Measurements from ENCODE around the gene LRRC45.

Gene LRRC45

GRCh38 chr17:82014432-82014831 lies 8.7 kb upstream of the LRRC45 start:
- peaks cover 6% of the 10 kb centered on the region for H3K4me1 ChIP-seq (ENCODE audit: control insufficient read depth, insufficient read depth, low read length)
- no peak overlapping the region for H3K4me3 ChIP-seq (ENCODE audit: low read length)
- H3K27me3 ChIP-seq (ENCODE audit: control insufficient read depth, insufficient read depth, low read length) = no peaks in the 10 kb centered on the region
- no peak overlapping the region for H3K27ac ChIP-seq (ENCODE audit: low read depth, low read length)
- no peaks in the 10 kb centered on the region for H3K36me3 ChIP-seq (ENCODE audit: control insufficient read depth, insufficient read depth, low read length)
- H3K9ac ChIP-seq (ENCODE audit: low read length) = no peak overlapping the region

GRCh38 chr17:82014971-82015310 lies 8.2 kb upstream of the LRRC45 start:
- Histone ChIP-seq H3K4me1 (ENCODE audit: control insufficient read depth, insufficient read depth, low read length) (peaks cover 6% of the 10 kb centered on the region), H3K36me3 (ENCODE audit: control insufficient read depth, insufficient read depth, low read length) (no peaks in the 10 kb centered on the region), H3K27ac (ENCODE audit: low read depth, low read length) (no peak overlapping the region), H3K4me3 (ENCODE audit: low read length) (no peak overlapping the region), H3K9ac (ENCODE audit: low read length) (no peak overlapping the region), H3K27me3 (ENCODE audit: control insufficient read depth, insufficient read depth, low read length) (no peaks in the 10 kb centered on the region)

GRCh38 chr17:82015311-82015971 lies 7.7 kb upstream of the LRRC45 start:
- H3K36me3 ChIP-seq (ENCODE audit: control insufficient read depth, insufficient read depth, low read length) = no peaks in the 10 kb centered on the region
- no peak overlapping the region for H3K4me3 ChIP-seq (ENCODE audit: low read length)
- peaks cover 6% of the 10 kb centered on the region for H3K4me1 ChIP-seq (ENCODE audit: control insufficient read depth, insufficient read depth, low read length)
- H3K9ac ChIP-seq (ENCODE audit: low read length) = no peak overlapping the region
- H3K27ac ChIP-seq (ENCODE audit: low read depth, low read length) = no peak overlapping the region
- H3K27me3 ChIP-seq (ENCODE audit: control insufficient read depth, insufficient read depth, low read length) = no peaks in the 10 kb centered on the region

- no peak overlapping the region for H3K27ac ChIP-seq (ENCODE audit: low read depth, low read length)
- no peaks in the 10 kb centered on the region for H3K36me3 ChIP-seq (ENCODE audit: control insufficient read depth, insufficient read depth, low read length)
- H3K27me3 ChIP-seq (ENCODE audit: control insufficient read depth, insufficient read depth, low read length) = no peaks in the 10 kb centered on the region
- no peak overlapping the region for H3K4me3 ChIP-seq (ENCODE audit: low read length)
- H3K4me1 ChIP-seq (ENCODE audit: control insufficient read depth, insufficient read depth, low read length) = peaks cover 10% of the 10 kb centered on the region
- H3K9ac ChIP-seq (ENCODE audit: low read length) = no peak overlapping the region
These were observed 6.8 kb upstream of the LRRC45 start for GRCh38 chr17:82016061-82016874.

DNA sequence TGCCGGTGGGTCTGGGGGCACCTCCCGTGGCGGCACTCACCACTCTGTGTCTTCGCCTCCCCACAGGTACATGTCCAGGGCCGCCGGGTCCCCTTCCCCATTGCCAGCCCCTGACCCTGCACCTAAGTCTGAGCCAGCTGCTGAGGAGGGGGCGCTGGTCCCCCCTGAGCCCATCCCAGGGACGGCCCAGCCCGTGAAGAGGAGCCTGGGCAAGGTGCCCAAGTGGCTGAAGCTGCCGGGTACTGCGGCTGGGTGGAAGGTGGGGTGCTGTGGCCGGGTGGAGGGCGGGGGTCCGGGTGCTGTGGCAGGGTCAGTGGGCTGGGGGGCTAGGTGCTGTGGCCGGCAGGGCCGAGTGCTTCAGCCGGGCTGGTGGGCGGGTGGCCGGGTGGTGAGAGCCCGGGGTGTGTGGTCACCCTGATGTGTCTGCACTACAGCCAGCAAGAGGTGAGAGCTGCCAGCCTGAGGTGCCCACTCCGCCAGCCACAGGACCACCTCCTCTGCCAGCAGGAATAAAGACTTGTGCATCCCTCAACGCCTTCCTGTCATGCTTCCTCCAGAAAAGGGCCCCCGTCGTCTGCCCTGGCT lies 6.1 kb upstream of the LRRC45 start:
- no peaks in the 10 kb centered on the region for H3K36me3 ChIP-seq (ENCODE audit: control insufficient read depth, insufficient read depth, low read length)
- H3K9ac ChIP-seq (ENCODE audit: low read length) = no peak overlapping the region
- peaks cover 15% of the 10 kb centered on the region for H3K4me1 ChIP-seq (ENCODE audit: control insufficient read depth, insufficient read depth, low read length)
- no peaks in the 10 kb centered on the region for H3K27me3 ChIP-seq (ENCODE audit: control insufficient read depth, insufficient read depth, low read length)
- no peak overlapping the region for H3K4me3 ChIP-seq (ENCODE audit: low read length)
- H3K27ac ChIP-seq (ENCODE audit: low read depth, low read length) = no peak overlapping the region

DNA sequence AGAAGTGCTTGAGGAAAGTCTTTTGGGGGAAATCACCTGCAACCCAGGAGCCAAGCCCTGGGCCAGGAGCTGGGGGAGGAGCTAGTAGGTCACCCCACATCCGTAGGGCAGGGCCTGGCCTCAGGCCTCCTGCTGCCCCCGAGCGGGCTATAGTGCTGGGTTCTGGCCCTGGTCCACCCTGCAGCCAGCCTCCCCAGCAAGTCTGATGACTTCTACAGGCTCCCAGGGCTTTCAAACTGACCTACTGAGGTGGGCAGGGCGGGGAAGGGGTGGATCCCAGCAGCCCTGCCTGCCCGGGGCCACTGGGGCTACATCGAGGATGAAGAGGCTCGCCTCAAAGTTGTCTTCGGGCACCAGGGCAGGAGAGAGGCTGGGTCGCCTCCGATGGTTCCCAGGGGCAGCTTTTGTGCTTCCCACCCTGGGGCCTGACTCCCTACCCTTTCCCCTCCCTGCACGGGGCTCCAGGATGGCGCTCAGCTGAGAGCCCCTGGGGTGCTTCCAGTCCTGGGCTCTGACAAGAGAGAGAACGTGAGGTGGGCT lies 5.4 kb upstream of the LRRC45 start:
- H3K27ac ChIP-seq (ENCODE audit: low read depth, low read length) = no peak overlapping the region

DNA sequence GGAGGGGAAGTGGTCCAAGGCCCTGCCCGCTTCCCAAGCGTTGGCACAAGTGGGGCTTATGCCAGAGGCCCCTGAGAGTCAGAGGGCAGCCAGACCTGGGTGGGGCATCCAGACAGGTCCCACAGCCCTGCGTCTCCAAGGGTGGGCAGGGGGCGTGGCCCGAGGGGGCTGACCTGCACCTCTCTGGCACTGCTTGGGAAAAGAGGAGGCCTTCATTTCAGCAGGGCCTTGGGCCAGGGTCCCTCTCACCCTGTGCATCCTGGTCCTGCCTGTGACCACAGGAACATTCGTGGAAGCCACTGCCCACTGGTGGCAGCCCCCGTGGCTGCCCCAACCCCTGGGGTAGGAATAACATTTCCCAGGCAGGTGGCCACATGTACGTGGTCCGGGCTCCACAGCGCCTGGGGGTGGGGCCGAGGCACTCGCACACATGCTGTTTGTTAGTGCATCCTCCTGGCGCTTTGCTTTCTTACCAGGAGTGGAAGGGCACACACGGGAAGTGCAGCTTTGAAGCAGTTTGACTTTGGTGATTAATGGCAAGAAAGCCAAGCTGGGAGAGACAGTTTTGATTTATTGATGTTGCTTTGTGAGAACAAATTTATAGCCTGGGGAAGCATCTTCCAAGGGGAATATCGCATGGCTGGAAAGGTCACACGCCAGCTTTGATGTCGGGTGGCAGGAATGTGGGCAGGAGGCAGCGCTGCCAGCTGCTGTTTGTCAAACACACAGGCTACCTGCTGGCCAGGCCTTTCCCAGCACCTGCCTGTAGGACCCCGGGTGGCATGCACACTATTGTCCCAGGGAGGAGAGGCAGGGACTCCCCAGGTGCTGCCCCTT lies 4.7 kb upstream of the LRRC45 start:
- Histone ChIP-seq H3K9ac (ENCODE audit: low read length) (no peak overlapping the region), H3K27me3 (ENCODE audit: control insufficient read depth, insufficient read depth, low read length) (no peaks in the 10 kb centered on the region), H3K4me3 (ENCODE audit: low read length) (no peak overlapping the region), H3K27ac (ENCODE audit: low read depth, low read length) (no peak overlapping the region), H3K36me3 (ENCODE audit: control insufficient read depth, insufficient read depth, low read length) (no peaks in the 10 kb centered on the region), H3K4me1 (ENCODE audit: control insufficient read depth, insufficient read depth, low read length) (peaks cover 17% of the 10 kb centered on the region)

More for the DNA sequence above, 5.4 kb upstream of the LRRC45 start:
- no peak overlapping the region for H3K4me3 ChIP-seq (ENCODE audit: low read length)
- H3K9ac ChIP-seq (ENCODE audit: low read length) = no peak overlapping the region
- peaks cover 17% of the 10 kb centered on the region for H3K4me1 ChIP-seq (ENCODE audit: control insufficient read depth, insufficient read depth, low read length)
- no peaks in the 10 kb centered on the region for H3K27me3 ChIP-seq (ENCODE audit: control insufficient read depth, insufficient read depth, low read length)
- no peaks in the 10 kb centered on the region for H3K36me3 ChIP-seq (ENCODE audit: control insufficient read depth, insufficient read depth, low read length)

GRCh38 chr17:82018989-82019689 lies 4.0 kb upstream of the LRRC45 start:
- Histone ChIP-seq H3K4me1 (ENCODE audit: control insufficient read depth, insufficient read depth, low read length) (peaks cover 13% of the 10 kb centered on the region), H3K27me3 (ENCODE audit: control insufficient read depth, insufficient read depth, low read length) (no peaks in the 10 kb centered on the region), H3K9ac (ENCODE audit: low read length) (no peak overlapping the region), H3K36me3 (ENCODE audit: control insufficient read depth, insufficient read depth, low read length) (no peaks in the 10 kb centered on the region), H3K4me3 (ENCODE audit: low read length) (no peak overlapping the region), H3K27ac (ENCODE audit: low read depth, low read length) (no peak overlapping the region)

- no peak overlapping the region for H3K9ac ChIP-seq (ENCODE audit: low read length)
- H3K4me1 ChIP-seq (ENCODE audit: control insufficient read depth, insufficient read depth, low read length) = peaks cover 15% of the 10 kb centered on the region
- H3K4me3 ChIP-seq (ENCODE audit: low read length) = no peak overlapping the region
- H3K36me3 ChIP-seq (ENCODE audit: control insufficient read depth, insufficient read depth, low read length) = no peaks in the 10 kb centered on the region
- H3K27me3 ChIP-seq (ENCODE audit: control insufficient read depth, insufficient read depth, low read length) = no peaks in the 10 kb centered on the region
- H3K27ac ChIP-seq (ENCODE audit: low read depth, low read length) = no peak overlapping the region
These were observed 3.2 kb upstream of the LRRC45 start for GRCh38 chr17:82019690-82020571.

GRCh38 chr17:82020572-82021106 lies 2.5 kb upstream of the LRRC45 start:
- H3K27ac ChIP-seq (ENCODE audit: low read depth, low read length) = no peak overlapping the region
- no peaks in the 10 kb centered on the region for H3K27me3 ChIP-seq (ENCODE audit: control insufficient read depth, insufficient read depth, low read length)
- H3K4me3 ChIP-seq (ENCODE audit: low read length) = peak overlapping the region; percentile 92
- H3K4me1 ChIP-seq (ENCODE audit: control insufficient read depth, insufficient read depth, low read length) = peaks cover 15% of the 10 kb centered on the region
- H3K9ac ChIP-seq (ENCODE audit: low read length) = no peak overlapping the region
- H3K36me3 ChIP-seq (ENCODE audit: control insufficient read depth, insufficient read depth, low read length) = no peaks in the 10 kb centered on the region
